CD4-positive, alpha-beta T cell (primary cell): ENCODE results near the gene PPP2R2B. TPM values are rescaled to one million over a fixed set of nuclear protein-coding genes. Genes with fewer than 3 reads are reported as not detected.

Experiments
- ATAC-seq: fragments of 200-7000 bp; cut with Tn5 transposase; one replicate; pipeline ENCODE4 v1.10.0; 2022; ENCODE audit warnings: mild to moderate bottlenecking; ENCODE audit not compliant: poor library complexity
- CTCF ChIA-PET: fragments of 350-600 bp; sonication (Branson Sonifier 250); formaldehyde crosslinking; loops from one replicate; lab custom pipeline; 2021; ENCODE audit warnings: antibody characterized with exemption, inconsistent platforms; lab: Charles Lee
- POLR2A ChIA-PET: fragments of 350-600 bp; sonication (Branson Sonifier 250); formaldehyde crosslinking; loops from one replicate; lab custom pipeline; 2021; ENCODE audit warnings: antibody characterized with exemption, inconsistent platforms; lab: Charles Lee
- DNase-seq, 14 experiments: peaks; one replicate each; pipeline ENCODE4 v3.0.0-alpha.2; 2013 to 2020; ENCODE audit warnings: mixed read lengths in 2 of 14
- H3K27ac ChIP-seq, 2 donors: one replicate each; pipeline versions ENCODE4 v1.5.1 to v1.7.0; 2013; ENCODE audit warnings: low read length in 2 of 2, low read depth in 1 of 2, mild to moderate bottlenecking in 1 of 2
- H3K27me3 ChIP-seq, 2 experiments: 1 replicate in 1 of 2; 2 replicates in 1 of 2; pipeline versions ENCODE4 v1.6.1 to v1.7.0; 2013; ENCODE audit warnings: low read length in 2 of 2, control low read depth in 1 of 2, mild to moderate bottlenecking in 1 of 2, moderate library complexity in 1 of 2; ENCODE audit not compliant: insufficient read depth in 2 of 2, control insufficient read depth in 1 of 2
- H3K36me3 ChIP-seq: one replicate; pipeline ENCODE4 v1.6.1; 2013; ENCODE audit warnings: low read length, control low read depth; ENCODE audit not compliant: insufficient read depth
- H3K4me1 ChIP-seq: one replicate; pipeline ENCODE4 v1.6.1; 2013; ENCODE audit warnings: low read length, control low read depth; ENCODE audit not compliant: insufficient read depth
- H3K4me3 ChIP-seq: one replicate; pipeline ENCODE4 v1.5.1; 2013; ENCODE audit warnings: mild to moderate bottlenecking, low read length, moderate library complexity
- H3K9me3 ChIP-seq, 2 experiments: 1 replicate in 1 of 2; 2 replicates in 1 of 2; pipeline versions ENCODE4 v1.6.1 to v1.7.0; 2013; ENCODE audit warnings: low read length in 2 of 2, mild to moderate bottlenecking in 2 of 2, control low read depth in 1 of 2, moderate library complexity in 1 of 2; ENCODE audit not compliant: control insufficient read depth in 1 of 2, insufficient read depth in 1 of 2
- H3K27ac Mint-ChIP-seq: one replicate; pipeline ENCODE4 v1.8.0; 2020; ENCODE audit warnings: mixed read lengths
- H3K27me3 Mint-ChIP-seq: one replicate; pipeline ENCODE4 v1.8.0; 2021; ENCODE audit warnings: mixed read lengths
- H3K36me3 Mint-ChIP-seq: one replicate; pipeline ENCODE4 v1.8.0; 2021; ENCODE audit warnings: low read depth, mixed read lengths
- H3K4me1 Mint-ChIP-seq: one replicate; pipeline ENCODE4 v1.8.0; 2021; ENCODE audit warnings: low read depth, mixed read lengths
- H3K4me3 Mint-ChIP-seq: one replicate; pipeline ENCODE4 v1.8.0; 2020; ENCODE audit warnings: mild to moderate bottlenecking, mixed read lengths
- H3K9me3 Mint-ChIP-seq: one replicate; pipeline ENCODE4 v1.8.0; 2020; ENCODE audit warnings: mixed read lengths
- CTCF ChIP-seq: fragments of 200-600 bp; IDR thresholded peaks from one replicate; pipeline ENCODE4 v1.8.0; 2022; ENCODE audit warnings: antibody characterized with exemption, mild to moderate bottlenecking
- intact Hi-C, 2 experiments: fragments of 100-400 bp; cut with DNase I in 1 of 2; cut with micrococcal nuclease in 1 of 2; formaldehyde crosslinking; loops; one replicate each; pipeline versions ENCODE4 v1.15.1 to v1.9.0; 2023 to 2025; cut with DNase I, micrococcal nuclease
- total RNA-seq, 174 experiments: library from RNA in 2 of 174; stranded (reverse) in 2 of 174; gene quantifications; one replicate each; pipeline ENCODE4 v1.2.3 and lab custom pipeline; 2021 to 2026

PPP2R2B gene
- total RNA-seq, 2 experiments from 2014 or later = 4.1 to 4.2 TPM

DNA sequence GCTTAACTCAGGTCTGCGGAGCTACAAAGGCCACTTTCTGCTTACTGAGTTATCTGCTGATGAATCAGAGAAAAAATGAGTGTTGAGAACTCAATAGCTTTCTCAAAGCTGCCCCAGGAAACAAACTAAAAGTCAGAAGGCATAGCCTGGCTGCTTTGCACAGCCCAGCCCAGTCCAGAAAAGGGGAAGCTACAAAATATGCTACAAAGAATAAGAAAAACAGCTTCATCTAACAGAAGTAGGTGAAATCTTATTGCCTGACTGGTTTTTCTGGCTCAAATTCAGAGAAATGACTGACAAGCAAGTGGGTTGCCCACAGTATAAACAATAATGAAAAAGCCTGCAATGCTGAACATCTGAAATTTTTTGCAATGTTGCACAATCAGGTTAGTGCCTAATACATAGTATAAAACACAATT lies 156.2 kb downstream of the PPP2R2B start:
- Mint-ChIP-seq H3K4me3 (no peak overlapping the region), H3K4me1 (no peaks in the 10 kb centered on the region), H3K27me3 (no peaks in the 10 kb centered on the region), H3K36me3 (no peaks in the 10 kb centered on the region), H3K27ac (no peak overlapping the region), H3K9me3 (no peaks in the 10 kb centered on the region)
- ChIA-PET CTCF (no interaction called here), POLR2A (no interaction called here)
- TF ChIP-seq CTCF = no peak
- H3K36me3 ChIP-seq = no peaks in the 10 kb centered on the region
- no peaks in the 10 kb centered on the region for H3K4me1 ChIP-seq
- H3K4me3 ChIP-seq = no peak overlapping the region
- H3K27ac ChIP-seq = no peak overlapping the region
- intact Hi-C loops = no loop called here
- no peaks in the 10 kb centered on the region for H3K27me3 ChIP-seq
- H3K9me3 ChIP-seq = no peaks in the 10 kb centered on the region
- DNase-seq = no peak
- no peak for ATAC-seq

DNA sequence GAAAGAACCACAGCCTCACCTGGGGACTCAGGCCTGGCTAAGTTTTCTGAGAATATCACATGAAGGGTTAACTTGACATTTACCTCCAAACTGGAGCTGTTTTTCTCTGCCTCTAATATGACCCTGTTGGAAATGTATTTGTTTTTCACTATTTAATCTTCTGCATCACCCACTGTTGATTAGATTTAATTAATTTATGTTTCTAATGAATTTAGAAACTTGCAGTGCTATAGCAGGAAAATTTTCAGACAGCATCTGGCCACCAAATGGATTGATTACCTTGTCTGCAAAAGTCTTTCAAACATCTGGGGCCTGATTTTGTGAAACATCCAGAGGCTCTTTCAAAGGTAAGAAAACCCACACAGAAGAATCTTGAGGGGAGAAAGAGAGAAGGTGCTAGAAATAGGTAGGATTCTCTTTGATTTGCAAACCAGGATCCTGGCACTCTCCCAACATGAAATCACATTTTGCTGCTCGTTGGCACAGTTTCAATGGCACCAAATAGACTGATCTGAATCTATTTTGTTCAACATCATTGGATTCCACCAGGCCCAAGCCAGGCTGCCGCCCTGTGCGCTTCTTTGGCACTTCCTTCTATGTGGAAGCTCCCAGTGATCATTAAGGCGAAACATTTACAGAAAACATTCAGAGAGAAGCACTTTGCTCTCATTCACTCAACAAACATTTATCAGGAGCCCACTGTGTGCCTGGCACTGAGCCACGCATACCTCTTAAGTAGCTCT lies 157.3 kb downstream of the PPP2R2B start:
- no peak for DNase-seq
- Mint-ChIP-seq H3K27me3 (no peaks in the 10 kb centered on the region), H3K4me3 (no peak overlapping the region), H3K36me3 (no peaks in the 10 kb centered on the region), H3K4me1 (no peaks in the 10 kb centered on the region), H3K9me3 (no peaks in the 10 kb centered on the region), H3K27ac (no peak overlapping the region)
- H3K4me1 ChIP-seq = no peaks in the 10 kb centered on the region
- no peak overlapping the region for H3K4me3 ChIP-seq
- POLR2A ChIA-PET = no interaction called here
- no peaks in the 10 kb centered on the region for H3K36me3 ChIP-seq
- no peaks in the 10 kb centered on the region for H3K27me3 ChIP-seq
- intact Hi-C loops = no loop called here
- ATAC-seq = no peak
- no peak for TF ChIP-seq CTCF
- CTCF ChIA-PET = no interaction called here
- H3K9me3 ChIP-seq = no peaks in the 10 kb centered on the region
- no peak overlapping the region for H3K27ac ChIP-seq

DNA sequence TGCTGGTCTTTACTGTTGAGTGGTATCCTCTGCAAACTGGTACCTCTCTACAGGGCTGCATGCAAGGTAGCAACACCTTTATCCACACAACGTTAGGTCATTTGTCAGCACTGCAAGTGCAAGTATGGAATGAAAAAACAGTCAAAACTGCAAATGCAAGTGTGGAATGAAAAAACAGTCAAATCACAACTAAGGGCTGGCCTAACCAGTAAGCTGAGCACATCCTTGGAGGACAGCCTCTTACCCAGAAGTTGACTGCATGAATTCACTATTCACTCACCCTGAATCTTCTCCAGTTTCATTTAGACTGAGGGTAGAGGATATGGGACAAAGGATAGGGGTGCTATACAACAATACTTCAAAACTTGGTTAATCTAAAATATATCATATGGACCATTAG lies 158.4 kb downstream of the PPP2R2B start:
- no peaks in the 10 kb centered on the region for H3K36me3 ChIP-seq
- no peaks in the 10 kb centered on the region for H3K9me3 ChIP-seq
- no peaks in the 10 kb centered on the region for H3K36me3 Mint-ChIP-seq
- H3K4me1 ChIP-seq = no peaks in the 10 kb centered on the region
- no peaks in the 10 kb centered on the region for H3K27me3 Mint-ChIP-seq
- no peak overlapping the region for H3K4me3 ChIP-seq
- ChIA-PET POLR2A (no interaction called here), CTCF (no interaction called here)
- DNase-seq = no peak
- no peak overlapping the region for H3K27ac ChIP-seq
- no peak overlapping the region for H3K4me3 Mint-ChIP-seq
- no peaks in the 10 kb centered on the region for H3K9me3 Mint-ChIP-seq
- intact Hi-C loops = no loop called here
- no peaks in the 10 kb centered on the region for H3K4me1 Mint-ChIP-seq
- no peak overlapping the region for H3K27ac Mint-ChIP-seq
- ATAC-seq = no peak
- no peaks in the 10 kb centered on the region for H3K27me3 ChIP-seq
- no peak for TF ChIP-seq CTCF
